Bronchial epithelial cell (primary cell): Measurements from ENCODE around the gene TES. TPM values are rescaled to one million over a fixed set of nuclear protein-coding genes. Genes with fewer than 3 reads are reported as not detected.
A peak's percentile ranks its signal among the peaks of the same experiment; 100 is the strongest.

Experiments used
- DNase-seq: peaks from one replicate; pipeline ENCODE4 v3.0.0-alpha.2; 2010; ENCODE audit warnings: low read depth
- FAIRE-seq: peaks from 2 replicates; lab custom pipeline; 2011; peaks lifted over from hg19 to GRCh38; lab: Jason Lieb, UNC
- H3K27me3 ChIP-seq: 2 replicates; pipeline ENCODE4 v1.5.1; 2011; ENCODE audit warnings: low read length; ENCODE audit not compliant: control insufficient read depth, insufficient read depth
- H3K36me3 ChIP-seq: 2 replicates; pipeline ENCODE4 v1.5.1; 2011; ENCODE audit warnings: low read length; ENCODE audit not compliant: control insufficient read depth, insufficient read depth
- H3K4me3 ChIP-seq: 2 replicates; pipeline ENCODE4 v1.5.1; 2011; ENCODE audit warnings: mild to moderate bottlenecking, low read depth, low read length, control low read depth
- total RNA-seq: library from RNA; depleted of rRNA; stranded (reverse); fragments of >200 nt; gene quantifications from 2 replicates; pipeline ENCODE4 v1.2.1, GENCODE V29; 2014
- TF ChIP-seq, protein P1 (sequence below): IDR thresholded peaks from 2 replicates; pipeline ENCODE4 v1.5.1; 2011; ENCODE audit warnings: mild to moderate bottlenecking, moderate library complexity, low read length, control low read depth, inconsistent platforms; ENCODE audit not compliant: insufficient read depth, severe bottlenecking

TES gene
- total RNA-seq, 1 donor from 2014 or later = 276 TPM

DNA sequence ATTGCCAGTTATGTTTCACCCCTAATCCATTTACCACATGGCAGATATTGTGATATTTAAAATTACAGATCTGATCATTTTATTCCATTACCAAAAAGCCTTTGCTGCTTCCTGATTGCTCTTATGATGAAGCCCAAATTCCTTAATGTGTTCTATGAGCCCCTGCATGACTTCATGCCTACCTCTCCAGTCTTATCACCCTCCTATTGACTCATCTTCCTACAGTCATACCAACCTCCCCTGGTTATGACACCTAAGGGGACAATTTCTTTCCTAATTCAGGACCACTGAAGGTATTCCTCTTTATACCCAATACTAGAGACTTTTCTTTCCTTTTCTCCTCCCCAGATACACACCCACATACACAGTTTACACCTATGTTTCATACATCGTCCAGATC, 36.0 kb downstream of the TES start:
- Histone ChIP-seq H3K4me3 (no peak overlapping the region), H3K36me3 (peaks cover 17% of the 10 kb centered on the region), H3K27me3 (no peaks in the 10 kb centered on the region)
- TF ChIP-seq, protein P1, sequence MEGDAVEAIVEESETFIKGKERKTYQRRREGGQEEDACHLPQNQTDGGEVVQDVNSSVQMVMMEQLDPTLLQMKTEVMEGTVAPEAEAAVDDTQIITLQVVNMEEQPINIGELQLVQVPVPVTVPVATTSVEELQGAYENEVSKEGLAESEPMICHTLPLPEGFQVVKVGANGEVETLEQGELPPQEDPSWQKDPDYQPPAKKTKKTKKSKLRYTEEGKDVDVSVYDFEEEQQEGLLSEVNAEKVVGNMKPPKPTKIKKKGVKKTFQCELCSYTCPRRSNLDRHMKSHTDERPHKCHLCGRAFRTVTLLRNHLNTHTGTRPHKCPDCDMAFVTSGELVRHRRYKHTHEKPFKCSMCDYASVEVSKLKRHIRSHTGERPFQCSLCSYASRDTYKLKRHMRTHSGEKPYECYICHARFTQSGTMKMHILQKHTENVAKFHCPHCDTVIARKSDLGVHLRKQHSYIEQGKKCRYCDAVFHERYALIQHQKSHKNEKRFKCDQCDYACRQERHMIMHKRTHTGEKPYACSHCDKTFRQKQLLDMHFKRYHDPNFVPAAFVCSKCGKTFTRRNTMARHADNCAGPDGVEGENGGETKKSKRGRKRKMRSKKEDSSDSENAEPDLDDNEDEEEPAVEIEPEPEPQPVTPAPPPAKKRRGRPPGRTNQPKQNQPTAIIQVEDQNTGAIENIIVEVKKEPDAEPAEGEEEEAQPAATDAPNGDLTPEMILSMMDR = no peak
- no peak for FAIRE-seq
- DNase-seq = no peak

DNA sequence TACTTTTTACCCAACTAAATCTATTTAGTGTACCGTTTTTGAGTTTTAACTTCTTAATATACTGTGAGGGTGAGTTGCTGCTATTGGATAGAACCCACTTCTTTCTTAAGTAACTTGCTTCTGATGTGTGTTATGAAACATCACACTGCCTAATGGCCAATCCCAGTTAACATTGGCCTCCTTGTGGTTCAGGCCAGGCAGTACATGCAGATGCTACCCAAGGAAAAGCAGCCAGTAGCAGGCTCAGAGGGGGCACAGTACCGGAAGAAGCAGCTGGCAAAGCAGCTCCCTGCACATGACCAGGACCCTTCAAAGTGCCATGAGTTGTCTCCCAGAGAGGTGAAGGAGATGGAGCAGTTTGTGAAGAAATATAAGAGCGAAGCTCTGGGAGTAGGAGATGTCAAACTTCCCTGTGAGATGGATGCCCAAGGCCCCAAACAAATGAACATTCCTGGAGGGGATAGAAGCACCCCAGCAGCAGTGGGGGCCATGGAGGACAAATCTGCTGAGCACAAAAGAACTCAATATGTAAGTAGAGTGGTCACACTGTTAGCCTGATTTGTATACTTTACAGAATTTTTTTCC, 39.7 kb downstream of the TES start:
- Histone ChIP-seq H3K27me3 (no peaks in the 10 kb centered on the region), H3K4me3 (no peak overlapping the region), H3K36me3 (peaks cover 12% of the 10 kb centered on the region)
- FAIRE-seq = no peak
- DNase-seq = peak; percentile 63
- TF ChIP-seq, protein P1 = peak; percentile 61

DNA sequence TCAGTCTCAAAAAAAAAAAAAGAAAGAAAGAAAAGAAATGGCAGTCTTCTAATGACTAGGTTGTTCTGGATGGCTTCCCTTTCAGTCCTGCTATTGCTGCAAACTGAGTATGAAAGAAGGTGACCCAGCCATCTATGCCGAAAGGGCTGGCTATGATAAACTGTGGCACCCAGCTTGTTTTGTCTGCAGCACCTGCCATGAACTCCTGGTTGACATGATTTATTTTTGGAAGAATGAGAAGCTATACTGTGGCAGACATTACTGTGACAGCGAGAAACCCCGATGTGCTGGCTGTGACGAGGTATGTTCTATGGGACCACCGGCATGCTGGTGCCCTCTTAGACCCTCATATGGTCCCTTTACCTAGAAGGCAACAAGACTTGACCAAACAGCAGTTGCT, 41.3 kb downstream of the TES start:
- Histone ChIP-seq H3K4me3 (no peak overlapping the region), H3K27me3 (no peaks in the 10 kb centered on the region), H3K36me3 (peaks cover 11% of the 10 kb centered on the region)
- no peak for DNase-seq
- TF ChIP-seq, protein P1 = no peak
- FAIRE-seq = no peak

DNA sequence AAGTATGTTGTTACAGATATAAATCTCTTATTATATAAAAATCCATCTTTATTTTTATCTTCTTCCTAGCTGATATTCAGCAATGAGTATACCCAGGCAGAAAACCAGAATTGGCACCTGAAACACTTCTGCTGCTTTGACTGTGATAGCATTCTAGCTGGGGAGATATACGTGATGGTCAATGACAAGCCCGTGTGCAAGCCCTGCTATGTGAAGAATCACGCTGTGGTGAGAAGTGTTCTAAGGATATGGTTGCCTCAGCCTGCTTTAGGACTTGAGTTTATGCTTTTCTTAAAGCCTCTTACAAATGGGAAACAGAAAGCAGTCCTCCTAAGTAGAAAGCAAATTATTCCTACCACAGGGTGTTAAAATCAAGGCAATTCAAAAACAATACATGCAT, 41.9 kb downstream of the TES start:
- DNase-seq = no peak
- Histone ChIP-seq H3K4me3 (no peak overlapping the region), H3K27me3 (no peaks in the 10 kb centered on the region), H3K36me3 (peaks cover 12% of the 10 kb centered on the region)
- TF ChIP-seq, protein P1 = no peak
- FAIRE-seq = no peak

DNA sequence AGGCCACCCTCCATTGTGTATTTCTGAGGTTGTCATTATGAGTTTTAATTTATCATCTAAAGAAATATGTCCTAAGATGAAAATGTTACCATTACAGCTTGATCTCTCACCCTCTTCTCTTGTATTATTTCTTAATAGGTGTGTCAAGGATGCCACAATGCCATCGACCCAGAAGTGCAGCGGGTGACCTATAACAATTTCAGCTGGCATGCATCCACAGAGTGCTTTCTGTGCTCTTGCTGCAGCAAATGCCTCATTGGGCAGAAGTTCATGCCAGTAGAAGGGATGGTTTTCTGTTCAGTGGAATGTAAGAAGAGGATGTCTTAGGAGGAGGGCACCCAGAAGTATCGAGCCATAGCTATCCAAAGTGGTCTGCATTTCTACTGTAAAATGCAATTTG, 46.8 kb downstream of the TES start:
- FAIRE-seq = no peak
- TF ChIP-seq, protein P1 = no peak
- peaks cover 4% of the 10 kb centered on the region for H3K36me3 ChIP-seq
- no peak for DNase-seq
- no peaks in the 10 kb centered on the region for H3K27me3 ChIP-seq
- H3K4me3 ChIP-seq = no peak overlapping the region

DNA sequence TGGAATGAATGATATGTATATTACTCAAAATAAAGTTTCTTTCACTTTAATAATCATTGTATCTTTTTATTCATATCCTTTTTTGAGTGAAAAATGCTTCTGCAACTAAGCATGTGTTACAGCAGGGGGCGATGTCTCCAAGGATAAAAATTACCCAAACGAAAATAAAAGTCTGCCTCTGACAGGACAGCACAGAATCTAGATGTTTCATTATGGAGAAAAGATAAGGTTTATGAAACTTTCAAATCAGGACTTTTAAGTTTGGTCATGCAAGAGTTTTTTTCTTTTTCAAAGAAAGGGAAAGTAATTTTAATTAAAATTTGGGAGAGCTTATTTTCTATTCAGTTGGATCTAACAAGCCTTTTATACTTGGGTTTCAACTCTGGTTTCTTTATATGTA, 48.4 kb downstream of the TES start:
- Histone ChIP-seq H3K27me3 (no peaks in the 10 kb centered on the region), H3K36me3 (peaks cover 2% of the 10 kb centered on the region), H3K4me3 (no peak overlapping the region)
- peak; percentile 69 for DNase-seq
- TF ChIP-seq, protein P1 = peak; percentile 34
- FAIRE-seq = no peak
